ENCODE results near the gene STMP1.
"Not testable (repeated sequence)": the region's sequence is repeated elsewhere in the genome, so short reads cannot be mapped to it uniquely, and the experiment has no call there.

Gene STMP1

DNA sequence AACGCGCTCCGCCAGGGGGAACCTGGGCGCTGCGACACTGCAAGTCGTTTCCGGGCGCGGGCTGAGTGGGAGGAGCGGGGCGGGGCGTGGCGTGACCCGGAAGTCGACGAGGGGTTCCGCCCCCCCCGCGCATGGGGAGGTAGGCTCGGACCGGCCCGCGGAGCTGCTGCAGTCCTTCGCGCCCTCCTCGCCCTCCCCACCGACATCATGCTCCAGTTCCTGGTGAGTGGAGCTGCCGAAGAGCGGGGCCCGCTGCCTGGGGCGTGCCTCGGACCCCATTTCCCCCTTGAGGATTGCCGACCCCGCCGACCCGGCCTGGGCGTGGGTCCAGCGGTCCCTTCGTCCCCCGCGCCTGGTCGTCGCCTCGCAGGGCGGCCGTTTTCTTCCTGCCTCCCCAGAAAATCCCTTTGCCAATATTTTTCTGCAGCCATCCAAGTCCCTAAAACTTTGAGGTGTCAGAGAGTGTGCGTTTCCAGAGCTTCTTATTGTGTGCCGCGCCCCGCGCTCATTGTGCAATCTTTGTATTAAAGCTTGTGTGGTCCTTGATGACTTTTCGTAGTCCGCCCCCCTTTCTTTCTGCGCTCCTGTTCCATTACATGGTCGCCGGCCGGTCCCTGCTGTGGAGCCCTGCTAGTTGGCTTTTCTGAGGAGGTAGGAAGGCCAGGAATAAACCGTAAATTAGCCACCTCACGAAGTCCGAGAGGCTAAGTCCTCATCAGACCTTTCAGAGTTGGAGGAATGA lies at the start of gene STMP1:
Gene STMP1, plus strand, starts transcription at position 142 of the 742 bp plus-strand sequence.
- H2AFZ ChIP-seq (ENCODE audit: low read length, unreplicated experiment), result peak within 1 kb of the TSS; percentile 90
- H3K27me3 ChIP-seq (ENCODE audit: insufficient read depth, low read length), result no peaks in the 10 kb centered on the region
- H3K79me2 ChIP-seq (ENCODE audit: control insufficient read depth, insufficient read depth, low read length, unreplicated experiment), result peaks cover 45% of the 10 kb centered on the region
- peaks cover 25% of the 10 kb centered on the region for H3K4me1 ChIP-seq (ENCODE audit: control insufficient read depth, insufficient read depth, low read length, unreplicated experiment)
- H3K4me3 ChIP-seq (ENCODE audit: low read depth, low read length), result peak within 1 kb of the TSS; percentile 97
- peak within 1 kb of the TSS; percentile 98 for H3K27ac ChIP-seq (ENCODE audit: low read depth, low read length)
- no peaks in the 10 kb centered on the region for H3K36me3 ChIP-seq (ENCODE audit: insufficient read depth, low read length)

DNA sequence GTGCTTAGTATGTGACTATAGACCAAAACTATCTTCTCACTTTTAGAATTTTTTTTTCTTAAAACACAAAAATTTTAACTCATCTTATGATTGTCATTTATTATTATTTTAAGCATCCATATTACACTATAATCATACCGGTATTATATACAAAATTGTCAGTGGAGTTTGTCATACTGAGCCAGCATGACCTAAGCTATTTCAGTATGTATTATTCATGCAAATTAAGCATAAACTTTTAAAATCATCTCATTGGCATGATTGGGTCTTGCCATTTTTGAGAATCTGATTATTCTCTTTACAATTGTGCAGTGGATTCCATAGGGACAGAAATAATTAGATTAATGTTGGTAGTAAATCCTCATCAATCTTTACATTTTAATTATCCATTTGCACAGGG lies 46.2 kb upstream of the STMP1 start:
- peaks cover 38% of the 10 kb centered on the region for H3K36me3 ChIP-seq (ENCODE audit: insufficient read depth, low read length)
- H3K79me2 ChIP-seq (ENCODE audit: control insufficient read depth, insufficient read depth, low read length, unreplicated experiment), result no peaks in the 10 kb centered on the region
- H3K4me1 ChIP-seq (ENCODE audit: control insufficient read depth, insufficient read depth, low read length, unreplicated experiment), result peaks cover 12% of the 10 kb centered on the region

DNA sequence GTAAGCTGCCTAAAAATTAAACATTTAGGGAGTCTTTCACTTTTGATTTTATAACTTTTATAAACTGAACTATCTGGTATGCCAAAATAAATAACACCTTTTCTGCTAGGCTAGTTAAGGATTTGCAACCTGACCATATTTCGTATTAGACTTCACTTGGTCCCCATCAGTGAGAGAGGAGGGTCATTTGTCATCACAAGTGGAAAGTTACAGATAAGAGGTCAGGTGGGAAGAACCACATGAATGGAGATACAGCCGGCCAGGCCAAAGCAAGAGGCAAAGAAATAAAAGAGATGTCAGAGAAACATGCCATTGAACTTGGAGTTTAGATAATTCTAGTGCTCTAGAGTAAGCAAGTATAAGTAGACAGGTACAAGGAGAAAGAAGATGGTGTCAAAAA lies 44.5 kb upstream of the STMP1 start:
- H3K27ac ChIP-seq (ENCODE audit: low read depth, low read length), result no peak overlapping the region
- no peak overlapping the region for H3K4me3 ChIP-seq (ENCODE audit: low read depth, low read length)
- H2AFZ ChIP-seq (ENCODE audit: low read length, unreplicated experiment), result no peak overlapping the region
- no peaks in the 10 kb centered on the region for H3K27me3 ChIP-seq (ENCODE audit: insufficient read depth, low read length)
- H3K36me3 ChIP-seq (ENCODE audit: insufficient read depth, low read length), result peaks cover 36% of the 10 kb centered on the region
- H3K4me1 ChIP-seq (ENCODE audit: control insufficient read depth, insufficient read depth, low read length, unreplicated experiment), result peaks cover 14% of the 10 kb centered on the region
- no peaks in the 10 kb centered on the region for H3K79me2 ChIP-seq (ENCODE audit: control insufficient read depth, insufficient read depth, low read length, unreplicated experiment)

More for the DNA sequence above, 46.2 kb upstream of the STMP1 start:
- Histone ChIP-seq H2AFZ (ENCODE audit: low read length, unreplicated experiment) (no peak overlapping the region), H3K4me3 (ENCODE audit: low read depth, low read length) (no peak overlapping the region), H3K27me3 (ENCODE audit: insufficient read depth, low read length) (no peaks in the 10 kb centered on the region), H3K27ac (ENCODE audit: low read depth, low read length) (no peak overlapping the region)

DNA sequence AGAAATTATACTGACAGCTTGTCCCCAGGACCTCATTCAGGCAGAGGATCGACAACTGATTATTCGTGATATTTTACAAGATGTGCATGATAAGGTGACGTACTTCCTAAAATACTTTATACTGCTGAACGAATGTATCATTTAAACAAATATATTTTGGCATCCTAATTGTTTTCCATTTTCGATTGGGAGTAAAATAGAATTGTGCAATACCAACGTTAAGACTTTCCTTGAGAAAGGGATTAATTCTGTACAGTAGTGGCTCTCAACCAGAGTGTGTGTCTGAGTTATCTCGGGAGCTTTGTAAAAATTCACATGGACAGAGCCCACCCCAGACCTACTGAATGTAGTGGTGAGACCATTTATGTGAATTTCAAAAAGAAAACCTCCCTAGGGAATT lies 43.8 kb upstream of the STMP1 start:
- Histone ChIP-seq H3K27ac (ENCODE audit: low read depth, low read length) (no peak overlapping the region), H3K36me3 (ENCODE audit: insufficient read depth, low read length) (peaks cover 39% of the 10 kb centered on the region), H2AFZ (ENCODE audit: low read length, unreplicated experiment) (no peak overlapping the region), H3K4me1 (ENCODE audit: control insufficient read depth, insufficient read depth, low read length, unreplicated experiment) (peaks cover 14% of the 10 kb centered on the region), H3K4me3 (ENCODE audit: low read depth, low read length) (no peak overlapping the region), H3K27me3 (ENCODE audit: insufficient read depth, low read length) (no peaks in the 10 kb centered on the region), H3K79me2 (ENCODE audit: control insufficient read depth, insufficient read depth, low read length, unreplicated experiment) (no peaks in the 10 kb centered on the region)

DNA sequence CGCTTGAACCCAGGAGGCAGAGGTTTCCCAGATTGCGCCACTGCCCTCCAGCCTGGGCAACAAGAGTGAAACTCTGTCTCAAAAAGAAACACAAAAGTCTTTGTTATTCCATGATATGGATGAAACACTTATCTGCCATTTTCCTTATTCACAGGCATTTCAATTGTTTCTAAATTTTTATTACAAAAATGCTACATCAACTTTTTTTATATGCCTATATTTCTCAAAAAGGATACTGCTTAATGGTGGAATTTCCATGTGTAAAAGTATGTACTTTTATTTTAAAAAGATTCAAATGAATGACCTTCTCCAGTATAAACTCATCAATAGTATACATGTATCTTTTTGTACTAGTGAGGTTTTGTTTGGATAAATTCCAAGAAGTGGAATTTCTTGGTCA lies 41.9 kb upstream of the STMP1 start:
- Histone ChIP-seq H3K27ac (ENCODE audit: low read depth, low read length) (peak overlapping the region; percentile 60), H3K36me3 (ENCODE audit: insufficient read depth, low read length) (peaks cover 48% of the 10 kb centered on the region), H3K27me3 (ENCODE audit: insufficient read depth, low read length) (no peaks in the 10 kb centered on the region), H3K79me2 (ENCODE audit: control insufficient read depth, insufficient read depth, low read length, unreplicated experiment) (no peaks in the 10 kb centered on the region), H3K4me1 (ENCODE audit: control insufficient read depth, insufficient read depth, low read length, unreplicated experiment) (peaks cover 14% of the 10 kb centered on the region), H2AFZ (ENCODE audit: low read length, unreplicated experiment) (no peak overlapping the region), H3K4me3 (ENCODE audit: low read depth, low read length) (no peak overlapping the region)

DNA sequence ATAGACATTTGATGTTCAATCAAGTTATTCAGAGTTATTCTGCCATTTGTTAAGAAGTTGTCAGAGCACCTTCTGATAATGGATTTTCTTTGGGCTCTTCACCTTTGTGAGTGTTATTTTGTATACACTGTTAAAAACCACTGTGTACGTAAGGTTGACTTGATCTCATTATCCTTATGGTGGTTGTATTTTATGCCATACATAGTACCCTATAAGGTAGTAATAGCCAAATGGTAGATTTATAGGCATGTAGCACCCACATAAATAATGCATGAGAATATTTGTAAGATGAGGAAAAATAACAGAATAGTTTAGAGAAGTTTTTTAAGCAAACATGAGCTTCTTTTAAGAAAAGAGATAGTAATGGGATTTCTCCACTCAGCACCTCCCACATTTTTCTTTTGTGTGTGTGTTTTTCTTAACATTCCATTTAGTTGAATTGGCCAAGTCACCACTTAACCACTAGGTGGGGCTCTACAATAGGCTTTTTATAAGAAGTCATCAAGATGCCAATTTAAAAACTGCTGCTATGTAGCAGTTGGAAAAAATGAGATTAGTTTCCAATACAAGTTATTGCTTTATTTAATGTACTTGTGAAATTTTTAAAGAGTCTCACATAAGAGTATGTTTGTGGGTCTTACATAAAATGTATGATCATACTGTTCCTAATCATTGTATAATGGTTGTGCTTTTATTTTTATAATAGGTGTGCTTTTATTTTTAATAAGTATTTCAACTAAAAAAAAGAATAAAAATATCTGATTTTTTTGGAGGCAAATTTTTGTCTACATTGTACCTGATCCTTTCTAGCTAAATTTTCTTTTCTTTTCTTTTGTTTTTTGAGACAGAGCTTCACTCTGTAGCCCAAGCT lies 41.1 kb upstream of the STMP1 start:
- no peaks in the 10 kb centered on the region for H3K27me3 ChIP-seq (ENCODE audit: insufficient read depth, low read length)
- no peak overlapping the region for H3K4me3 ChIP-seq (ENCODE audit: low read depth, low read length)
- no peak overlapping the region for H2AFZ ChIP-seq (ENCODE audit: low read length, unreplicated experiment)
- H3K79me2 ChIP-seq (ENCODE audit: control insufficient read depth, insufficient read depth, low read length, unreplicated experiment), result no peaks in the 10 kb centered on the region
- H3K27ac ChIP-seq (ENCODE audit: low read depth, low read length), result peak overlapping the region; percentile 60
- peaks cover 47% of the 10 kb centered on the region for H3K36me3 ChIP-seq (ENCODE audit: insufficient read depth, low read length)
- peaks cover 14% of the 10 kb centered on the region for H3K4me1 ChIP-seq (ENCODE audit: control insufficient read depth, insufficient read depth, low read length, unreplicated experiment)

DNA sequence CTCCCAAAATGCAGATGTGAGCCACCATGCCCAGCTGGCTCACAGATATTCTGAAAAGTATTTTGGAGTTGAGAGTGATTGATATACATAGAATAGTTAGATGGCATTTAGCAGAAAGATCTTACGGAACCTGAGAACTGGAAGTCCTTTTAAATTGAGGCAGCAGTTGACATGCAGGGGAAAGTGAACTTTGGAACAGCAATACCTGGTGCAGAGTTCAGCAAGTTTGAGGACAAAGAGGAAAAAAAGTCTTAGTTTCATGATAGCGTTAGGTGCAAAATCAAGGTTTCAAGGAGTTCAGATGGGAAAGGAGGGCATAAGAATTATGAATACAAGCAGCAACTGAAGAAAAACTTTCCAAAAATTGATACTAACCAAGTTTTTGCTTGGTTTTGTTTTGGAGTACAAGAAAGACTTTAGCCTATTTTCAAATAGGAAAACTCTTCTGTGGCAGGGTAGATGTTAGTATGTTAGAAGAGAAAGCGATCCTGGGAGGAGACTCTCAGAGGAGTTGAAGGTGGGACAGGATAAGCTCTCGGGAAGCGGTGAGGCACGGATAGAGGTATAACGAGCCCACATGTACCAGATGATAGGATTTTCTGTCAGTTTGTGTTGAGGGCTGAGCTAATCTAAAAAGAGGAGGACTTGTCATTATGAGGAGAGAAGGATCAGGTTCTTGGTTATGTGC lies 28.0 kb upstream of the STMP1 start:
- H3K4me3 ChIP-seq (ENCODE audit: low read depth, low read length), result no peak overlapping the region
- peaks cover 22% of the 10 kb centered on the region for H3K36me3 ChIP-seq (ENCODE audit: insufficient read depth, low read length)
- H3K27me3 ChIP-seq (ENCODE audit: insufficient read depth, low read length), result no peaks in the 10 kb centered on the region
- no peak overlapping the region for H2AFZ ChIP-seq (ENCODE audit: low read length, unreplicated experiment)
- H3K27ac ChIP-seq (ENCODE audit: low read depth, low read length), result no peak overlapping the region
- peaks cover 6% of the 10 kb centered on the region for H3K4me1 ChIP-seq (ENCODE audit: control insufficient read depth, insufficient read depth, low read length, unreplicated experiment)
- H3K79me2 ChIP-seq (ENCODE audit: control insufficient read depth, insufficient read depth, low read length, unreplicated experiment), result no peaks in the 10 kb centered on the region

DNA sequence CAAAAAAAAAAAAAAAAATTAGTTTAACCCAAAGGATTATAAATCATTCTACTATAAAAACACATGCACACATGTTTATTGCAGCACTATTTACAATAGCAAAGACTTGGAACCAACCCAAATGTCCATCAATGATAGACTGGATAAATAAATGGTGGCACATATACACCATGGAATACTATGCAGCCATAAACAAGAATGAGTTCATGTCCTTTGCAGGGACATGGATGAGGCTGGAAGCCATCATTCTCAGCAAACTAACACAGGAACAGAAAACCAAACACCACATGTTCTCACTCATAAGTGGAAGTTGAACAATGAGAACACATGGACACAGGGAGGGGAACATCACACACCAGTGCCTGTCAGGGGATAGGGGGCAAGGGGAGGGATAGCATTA lies 22.6 kb upstream of the STMP1 start:
- H3K79me2 ChIP-seq (ENCODE audit: control insufficient read depth, insufficient read depth, low read length, unreplicated experiment); H3K27ac ChIP-seq (ENCODE audit: low read depth, low read length); H3K27me3 ChIP-seq (ENCODE audit: insufficient read depth, low read length); H3K4me1 ChIP-seq (ENCODE audit: control insufficient read depth, insufficient read depth, low read length, unreplicated experiment); H3K4me3 ChIP-seq (ENCODE audit: low read depth, low read length); H2AFZ ChIP-seq (ENCODE audit: low read length, unreplicated experiment): not testable (repeated sequence)
- H3K36me3 ChIP-seq (ENCODE audit: insufficient read depth, low read length), result peaks cover 21% of the 10 kb centered on the region

DNA sequence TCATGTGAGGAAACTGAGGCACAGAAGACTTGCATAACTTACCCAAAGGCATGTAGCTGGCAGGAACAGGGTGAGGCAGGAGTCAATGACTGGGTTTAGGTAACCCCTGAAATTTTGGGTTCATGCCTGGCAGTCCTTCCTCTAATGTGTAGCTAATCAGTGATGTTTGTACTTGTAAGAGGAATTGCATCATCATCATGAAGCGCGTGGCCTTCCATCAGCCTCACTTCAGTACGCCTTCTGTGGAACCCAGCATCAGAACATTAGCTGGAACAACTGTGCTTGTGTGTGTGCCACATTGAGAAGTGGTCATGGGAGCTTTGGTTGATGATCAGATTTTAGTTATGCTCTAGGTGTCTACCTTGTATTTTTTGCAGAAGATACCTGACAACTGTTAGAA lies 18.2 kb upstream of the STMP1 start:
- no peaks in the 10 kb centered on the region for H3K4me1 ChIP-seq (ENCODE audit: control insufficient read depth, insufficient read depth, low read length, unreplicated experiment)
- no peak overlapping the region for H2AFZ ChIP-seq (ENCODE audit: low read length, unreplicated experiment)
- no peak overlapping the region for H3K27ac ChIP-seq (ENCODE audit: low read depth, low read length)
- H3K4me3 ChIP-seq (ENCODE audit: low read depth, low read length), result no peak overlapping the region
- no peaks in the 10 kb centered on the region for H3K79me2 ChIP-seq (ENCODE audit: control insufficient read depth, insufficient read depth, low read length, unreplicated experiment)
- peaks cover 12% of the 10 kb centered on the region for H3K36me3 ChIP-seq (ENCODE audit: insufficient read depth, low read length)
- H3K27me3 ChIP-seq (ENCODE audit: insufficient read depth, low read length), result no peaks in the 10 kb centered on the region

DNA sequence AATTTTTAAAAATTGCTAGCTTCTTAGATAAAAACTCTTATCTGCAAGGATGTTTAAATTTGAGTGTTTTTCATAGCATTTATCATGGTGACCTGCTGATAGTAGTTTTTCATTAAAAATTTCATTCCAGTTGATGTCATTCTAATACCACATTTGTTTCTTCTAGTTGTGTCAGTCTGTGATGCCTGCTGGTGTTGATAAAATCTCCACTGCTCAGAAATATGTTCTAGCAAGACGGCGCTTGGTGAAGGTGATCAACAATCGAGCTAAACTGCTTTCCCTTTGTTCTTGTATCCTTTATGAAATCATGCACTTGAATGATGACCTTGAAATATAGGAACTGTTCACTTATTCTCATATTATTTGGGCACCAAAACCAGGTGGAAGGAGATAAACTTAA lies 17.6 kb upstream of the STMP1 start:
- no peak overlapping the region for H3K27ac ChIP-seq (ENCODE audit: low read depth, low read length)

More for the DNA sequence above, 17.6 kb upstream of the STMP1 start:
- Histone ChIP-seq H2AFZ (ENCODE audit: low read length, unreplicated experiment) (no peak overlapping the region), H3K27me3 (ENCODE audit: insufficient read depth, low read length) (no peaks in the 10 kb centered on the region), H3K4me3 (ENCODE audit: low read depth, low read length) (no peak overlapping the region), H3K36me3 (ENCODE audit: insufficient read depth, low read length) (peaks cover 15% of the 10 kb centered on the region), H3K79me2 (ENCODE audit: control insufficient read depth, insufficient read depth, low read length, unreplicated experiment) (no peaks in the 10 kb centered on the region), H3K4me1 (ENCODE audit: control insufficient read depth, insufficient read depth, low read length, unreplicated experiment) (no peaks in the 10 kb centered on the region)
